Measurements from ENCODE around the gene FUT7. TPM values are rescaled to one million over a fixed set of nuclear protein-coding genes. Genes with fewer than 3 reads are reported as not detected.

Gene FUT7
- total RNA-seq, 1 donor from 2014 or later: 0.20 TPM

DNA sequence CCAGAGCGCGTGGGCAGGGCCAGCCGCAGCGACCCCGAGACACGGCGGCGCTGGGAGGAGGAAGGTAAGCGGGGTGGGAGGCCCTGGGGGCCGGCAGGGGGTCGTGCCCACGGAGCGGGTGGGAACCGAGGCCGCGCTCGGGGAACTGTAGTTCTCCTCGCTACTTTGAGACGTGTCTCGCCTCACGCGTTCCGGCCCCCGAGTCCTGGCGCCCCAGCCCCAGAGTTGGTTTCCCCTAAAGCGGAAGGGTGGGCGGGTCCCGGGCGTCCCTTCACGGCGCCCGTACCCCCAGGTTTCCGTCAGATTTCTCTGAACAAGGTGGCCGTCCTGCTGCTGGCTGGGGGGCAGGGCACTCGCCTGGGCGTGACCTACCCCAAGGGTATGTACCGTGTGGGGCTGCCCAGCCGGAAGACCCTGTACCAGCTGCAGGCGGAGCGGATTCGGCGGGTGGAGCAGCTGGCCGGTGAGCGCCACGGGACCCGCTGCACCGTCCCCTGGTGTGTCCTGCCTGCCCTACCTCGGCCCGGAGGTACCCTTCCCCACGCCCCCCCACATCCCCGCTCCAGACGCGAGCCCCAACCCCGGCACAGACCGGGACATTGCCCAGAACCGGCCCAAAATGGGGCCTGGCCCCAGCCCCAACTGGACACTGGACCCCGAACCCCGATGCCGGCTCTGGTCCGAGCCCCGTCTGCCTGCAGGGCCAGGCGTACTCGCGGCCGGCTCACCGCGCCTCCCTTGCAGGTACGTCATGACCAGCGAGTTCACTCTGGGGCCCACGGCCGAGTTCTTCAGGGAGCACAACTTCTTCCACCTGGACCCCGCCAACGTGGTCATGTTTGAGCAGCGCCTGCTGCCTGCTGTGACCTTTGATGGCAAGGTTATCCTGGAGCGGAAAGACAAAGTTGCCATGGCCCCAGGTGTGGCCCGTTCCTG lies 46.1 kb upstream of the FUT7 start:
- Mint-ChIP-seq H3K4me3 (ENCODE audit: unreplicated experiment) (no peak overlapping the region), H3K4me1 (ENCODE audit: low read depth, unreplicated experiment) (no peaks in the 10 kb centered on the region), H3K36me3 (ENCODE audit: unreplicated experiment) (no peaks in the 10 kb centered on the region), H3K27me3 (ENCODE audit: unreplicated experiment) (peaks cover 12% of the 10 kb centered on the region), H3K9me3 (ENCODE audit: unreplicated experiment) (peaks cover 8% of the 10 kb centered on the region), H3K27ac (ENCODE audit: unreplicated experiment) (no peak overlapping the region)
- TF ChIP-seq, protein P1, sequence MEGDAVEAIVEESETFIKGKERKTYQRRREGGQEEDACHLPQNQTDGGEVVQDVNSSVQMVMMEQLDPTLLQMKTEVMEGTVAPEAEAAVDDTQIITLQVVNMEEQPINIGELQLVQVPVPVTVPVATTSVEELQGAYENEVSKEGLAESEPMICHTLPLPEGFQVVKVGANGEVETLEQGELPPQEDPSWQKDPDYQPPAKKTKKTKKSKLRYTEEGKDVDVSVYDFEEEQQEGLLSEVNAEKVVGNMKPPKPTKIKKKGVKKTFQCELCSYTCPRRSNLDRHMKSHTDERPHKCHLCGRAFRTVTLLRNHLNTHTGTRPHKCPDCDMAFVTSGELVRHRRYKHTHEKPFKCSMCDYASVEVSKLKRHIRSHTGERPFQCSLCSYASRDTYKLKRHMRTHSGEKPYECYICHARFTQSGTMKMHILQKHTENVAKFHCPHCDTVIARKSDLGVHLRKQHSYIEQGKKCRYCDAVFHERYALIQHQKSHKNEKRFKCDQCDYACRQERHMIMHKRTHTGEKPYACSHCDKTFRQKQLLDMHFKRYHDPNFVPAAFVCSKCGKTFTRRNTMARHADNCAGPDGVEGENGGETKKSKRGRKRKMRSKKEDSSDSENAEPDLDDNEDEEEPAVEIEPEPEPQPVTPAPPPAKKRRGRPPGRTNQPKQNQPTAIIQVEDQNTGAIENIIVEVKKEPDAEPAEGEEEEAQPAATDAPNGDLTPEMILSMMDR (IDR thresholded peaks at IDR 0.05; ENCODE audit: partially characterized antibody, unreplicated experiment): no peak
- no peak for DNase-seq

DNA sequence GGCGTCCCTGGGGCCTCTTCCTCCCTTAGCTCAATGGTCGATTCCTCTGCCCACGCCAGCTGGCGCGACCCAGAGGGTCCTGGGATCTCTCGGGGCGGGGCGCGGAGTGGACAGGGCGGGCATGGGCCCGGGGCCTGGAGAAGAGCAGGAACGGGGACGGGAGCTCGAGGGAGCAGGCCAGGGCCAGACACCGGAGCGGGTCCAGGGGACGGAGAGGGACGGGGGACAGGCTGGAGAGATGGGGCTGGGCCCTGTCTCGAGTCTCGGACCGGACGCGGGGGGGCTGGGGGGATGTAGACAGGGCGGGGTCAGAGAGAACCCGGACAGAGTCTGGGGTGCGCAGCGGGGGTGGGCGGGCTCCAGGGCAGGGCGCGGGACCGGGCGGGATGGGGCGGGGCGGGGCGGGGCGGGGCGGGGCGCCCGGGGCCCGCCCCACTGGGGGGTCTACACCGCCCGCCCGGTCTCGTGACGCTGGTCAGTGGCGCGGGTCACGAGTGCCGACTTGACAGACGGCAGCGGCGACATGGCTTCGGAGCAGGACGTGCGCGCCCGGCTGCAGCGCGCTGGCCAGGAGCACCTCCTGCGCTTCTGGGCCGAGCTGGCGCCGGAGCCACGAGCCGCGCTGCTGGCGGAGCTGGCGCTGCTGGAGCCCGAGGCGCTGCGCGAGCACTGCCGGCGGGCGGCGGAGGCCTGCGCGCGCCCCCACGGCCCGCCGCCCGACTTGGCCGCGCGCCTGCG lies 45.3 kb upstream of the FUT7 start, which contains the start of gene UAP1L1:
Gene UAP1L1, plus strand, starts transcription at position 508 of the 738 bp plus-strand sequence. Its CDS starts 16 bp downstream, at position 524.
- DNase-seq: peak; percentile 65
- Mint-ChIP-seq H3K27me3 (ENCODE audit: unreplicated experiment) (peaks cover 12% of the 10 kb centered on the region), H3K9me3 (ENCODE audit: unreplicated experiment) (peaks cover 8% of the 10 kb centered on the region), H3K36me3 (ENCODE audit: unreplicated experiment) (no peaks in the 10 kb centered on the region), H3K4me1 (ENCODE audit: low read depth, unreplicated experiment) (no peaks in the 10 kb centered on the region), H3K27ac (ENCODE audit: unreplicated experiment) (no peak within 1 kb of the TSS), H3K4me3 (ENCODE audit: unreplicated experiment) (no peak within 1 kb of the TSS)
- TF ChIP-seq, protein P1 (IDR thresholded peaks at IDR 0.05; ENCODE audit: partially characterized antibody, unreplicated experiment): no peak

- no peaks in the 10 kb centered on the region for H3K4me1 Mint-ChIP-seq (ENCODE audit: low read depth, unreplicated experiment)
- no peak overlapping the region for H3K27ac Mint-ChIP-seq (ENCODE audit: unreplicated experiment)
- no peak for DNase-seq
- TF ChIP-seq, protein P1 (IDR thresholded peaks at IDR 0.05; ENCODE audit: partially characterized antibody, unreplicated experiment): no peak
- H3K36me3 Mint-ChIP-seq (ENCODE audit: unreplicated experiment): no peaks in the 10 kb centered on the region
- peaks cover 10% of the 10 kb centered on the region for H3K27me3 Mint-ChIP-seq (ENCODE audit: unreplicated experiment)
- peaks cover 8% of the 10 kb centered on the region for H3K9me3 Mint-ChIP-seq (ENCODE audit: unreplicated experiment)
- H3K4me3 Mint-ChIP-seq (ENCODE audit: unreplicated experiment): no peak overlapping the region
Observed at GRCh38 chr9:137076636-137077009, 44.7 kb upstream of the FUT7 start.

DNA sequence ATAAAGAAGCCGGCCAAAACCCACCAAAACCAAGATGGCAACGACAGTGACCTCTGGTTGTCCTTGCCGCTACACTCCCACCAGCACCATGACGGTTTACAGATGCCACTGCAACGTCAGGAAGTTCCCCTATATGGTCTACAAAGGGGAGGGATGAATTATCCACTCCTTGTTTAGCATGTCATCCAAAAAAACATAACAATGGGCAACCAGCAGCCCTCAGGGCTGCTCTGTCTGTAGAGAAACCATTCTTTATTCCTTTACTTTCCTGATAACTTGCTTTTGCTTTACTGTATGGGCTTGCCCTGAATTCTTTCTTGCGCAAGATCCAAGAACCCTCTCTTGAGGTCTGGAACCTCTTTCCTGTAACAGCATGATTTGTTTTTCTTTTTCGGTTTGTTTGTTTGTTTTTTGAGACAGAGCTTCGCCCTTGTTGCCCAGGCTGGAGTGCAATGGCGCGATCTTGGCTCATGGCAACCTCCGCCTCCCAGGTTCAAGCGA lies 43.4 kb upstream of the FUT7 start:
- no peak for DNase-seq
- Mint-ChIP-seq H3K27ac (ENCODE audit: unreplicated experiment) (no peak overlapping the region), H3K36me3 (ENCODE audit: unreplicated experiment) (no peaks in the 10 kb centered on the region), H3K27me3 (ENCODE audit: unreplicated experiment) (peaks cover 13% of the 10 kb centered on the region), H3K9me3 (ENCODE audit: unreplicated experiment) (peaks cover 13% of the 10 kb centered on the region), H3K4me3 (ENCODE audit: unreplicated experiment) (no peak overlapping the region), H3K4me1 (ENCODE audit: low read depth, unreplicated experiment) (peaks cover 5% of the 10 kb centered on the region)
- TF ChIP-seq, protein P1 (IDR thresholded peaks at IDR 0.05; ENCODE audit: partially characterized antibody, unreplicated experiment): no peak
